ENCODE measurements around the gene FAM193B.

FAM193B gene

GRCh38 chr5:177470759-177471536 is 83.4 kb downstream of the FAM193B start:
- no peak for DNase-seq (ENCODE audit: low spot score)
